ENCODE measurements around the gene CELF6. TPM values are rescaled to one million over a fixed set of nuclear protein-coding genes. Genes with fewer than 3 reads are reported as not detected.

The CELF6 gene
- total RNA-seq, 1 donor = 0.36 TPM

- DNase-seq (ENCODE audit: insufficient read length, low spot score, missing footprints) = no peak
- Histone ChIP-seq H3K4me1 (ENCODE audit: insufficient read depth, low read length) (no peaks in the 10 kb centered on the region), H3K27me3 (ENCODE audit: insufficient read depth, low read length) (no peaks in the 10 kb centered on the region), H3K9me3 (ENCODE audit: low read depth, low read length) (no peaks in the 10 kb centered on the region), H3K4me2 (ENCODE audit: insufficient read depth, low read length) (no peak overlapping the region), H3K79me2 (ENCODE audit: insufficient read depth, low read length) (no peaks in the 10 kb centered on the region), H3K4me3 (ENCODE audit: insufficient read depth, low read length) (no peak overlapping the region), H3K27ac (ENCODE audit: low read depth, low read length) (no peak overlapping the region), H3K36me3 (ENCODE audit: insufficient read depth, low read length) (peaks cover 70% of the 10 kb centered on the region), H2AFZ (ENCODE audit: low read length) (no peak overlapping the region), H4K20me1 (ENCODE audit: insufficient read depth, low read length) (peaks cover 3% of the 10 kb centered on the region)
- TF ChIP-seq CTCF (IDR thresholded peaks at IDR 0.05; ENCODE audit: extremely low read depth, low read depth, low read length) = no peak
Observed at GRCh38 chr15:72248514-72248913, 71.4 kb downstream of the CELF6 start.

- Histone ChIP-seq H2AFZ (ENCODE audit: low read length) (no peak overlapping the region), H3K9me3 (ENCODE audit: low read depth, low read length) (no peaks in the 10 kb centered on the region), H4K20me1 (ENCODE audit: insufficient read depth, low read length) (no peaks in the 10 kb centered on the region), H3K27me3 (ENCODE audit: insufficient read depth, low read length) (no peaks in the 10 kb centered on the region), H3K4me1 (ENCODE audit: insufficient read depth, low read length) (peaks cover 3% of the 10 kb centered on the region), H3K4me2 (ENCODE audit: insufficient read depth, low read length) (no peak overlapping the region), H3K27ac (ENCODE audit: low read depth, low read length) (no peak overlapping the region), H3K79me2 (ENCODE audit: insufficient read depth, low read length) (no peaks in the 10 kb centered on the region), H3K36me3 (ENCODE audit: insufficient read depth, low read length) (peaks cover 47% of the 10 kb centered on the region), H3K4me3 (ENCODE audit: insufficient read depth, low read length) (no peak overlapping the region)
- no peak for TF ChIP-seq CTCF (IDR thresholded peaks at IDR 0.05; ENCODE audit: extremely low read depth, low read depth, low read length)
- no peak for DNase-seq (ENCODE audit: insufficient read length, low spot score, missing footprints)
Observed at GRCh38 chr15:72242775-72243370, 77.1 kb downstream of the CELF6 start.

DNA sequence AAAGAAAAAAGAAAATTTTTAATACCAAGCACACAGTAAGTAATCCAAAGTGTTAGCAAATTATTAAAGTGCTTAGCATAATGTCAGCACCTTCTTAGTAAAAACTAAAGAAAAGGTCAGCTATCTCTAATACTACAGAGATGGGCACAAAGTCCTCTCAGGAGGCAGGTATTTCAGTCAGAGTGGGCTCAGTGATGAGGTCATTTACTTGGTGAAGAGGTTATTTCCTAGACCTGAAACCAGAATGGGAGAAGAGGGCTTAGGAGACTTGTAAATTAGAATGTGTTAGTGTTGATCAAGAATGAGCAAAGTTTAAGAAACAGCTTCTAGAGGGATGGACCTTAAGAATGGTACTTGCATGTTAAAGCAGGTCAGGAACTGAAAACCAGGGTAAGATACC lies 80.3 kb downstream of the CELF6 start:
- Histone ChIP-seq H3K27me3 (ENCODE audit: insufficient read depth, low read length) (no peaks in the 10 kb centered on the region), H3K4me2 (ENCODE audit: insufficient read depth, low read length) (no peak overlapping the region), H2AFZ (ENCODE audit: low read length) (no peak overlapping the region), H3K4me3 (ENCODE audit: insufficient read depth, low read length) (no peak overlapping the region), H3K36me3 (ENCODE audit: insufficient read depth, low read length) (peaks cover 36% of the 10 kb centered on the region), H3K79me2 (ENCODE audit: insufficient read depth, low read length) (peaks cover 10% of the 10 kb centered on the region), H3K27ac (ENCODE audit: low read depth, low read length) (no peak overlapping the region), H3K4me1 (ENCODE audit: insufficient read depth, low read length) (peaks cover 19% of the 10 kb centered on the region), H4K20me1 (ENCODE audit: insufficient read depth, low read length) (no peaks in the 10 kb centered on the region), H3K9me3 (ENCODE audit: low read depth, low read length) (no peaks in the 10 kb centered on the region)
- no peak for TF ChIP-seq CTCF (IDR thresholded peaks at IDR 0.05; ENCODE audit: extremely low read depth, low read depth, low read length)
- peak; percentile 14 for DNase-seq (ENCODE audit: insufficient read length, low spot score, missing footprints)

GRCh38 chr15:72238586-72238985 lies 81.4 kb downstream of the CELF6 start:
- Histone ChIP-seq H3K4me3 (ENCODE audit: insufficient read depth, low read length) (no peak overlapping the region), H2AFZ (ENCODE audit: low read length) (no peak overlapping the region), H3K4me2 (ENCODE audit: insufficient read depth, low read length) (no peak overlapping the region), H3K27me3 (ENCODE audit: insufficient read depth, low read length) (no peaks in the 10 kb centered on the region), H3K79me2 (ENCODE audit: insufficient read depth, low read length) (peaks cover 10% of the 10 kb centered on the region), H3K4me1 (ENCODE audit: insufficient read depth, low read length) (peaks cover 19% of the 10 kb centered on the region), H4K20me1 (ENCODE audit: insufficient read depth, low read length) (no peaks in the 10 kb centered on the region), H3K27ac (ENCODE audit: low read depth, low read length) (peak overlapping the region; percentile 97), H3K9me3 (ENCODE audit: low read depth, low read length) (no peaks in the 10 kb centered on the region), H3K36me3 (ENCODE audit: insufficient read depth, low read length) (peaks cover 25% of the 10 kb centered on the region)
- no peak for DNase-seq (ENCODE audit: insufficient read length, low spot score, missing footprints)
- TF ChIP-seq CTCF (IDR thresholded peaks at IDR 0.05; ENCODE audit: extremely low read depth, low read depth, low read length) = no peak
